22Rv1 (cell line): Measurements from ENCODE around the gene CFAP46.

Source experiments
- H3K27ac ChIP-seq: fragments of 450-650 bp; 2 replicates; pipeline ENCODE4 v1.5.1; 2017
- ZFX ChIP-seq: fragments of 450-650 bp; IDR thresholded peaks from 2 replicates; pipeline ENCODE4 v1.6.1; 2017; ENCODE audit warnings: antibody characterized with exemption, borderline replicate concordance
- TF ChIP-seq, protein P1 (sequence below): fragments of 450-650 bp; IDR thresholded peaks from 2 replicates; pipeline ENCODE4 v1.5.1; 2017; ENCODE audit warnings: mild to moderate bottlenecking

Gene CFAP46

DNA sequence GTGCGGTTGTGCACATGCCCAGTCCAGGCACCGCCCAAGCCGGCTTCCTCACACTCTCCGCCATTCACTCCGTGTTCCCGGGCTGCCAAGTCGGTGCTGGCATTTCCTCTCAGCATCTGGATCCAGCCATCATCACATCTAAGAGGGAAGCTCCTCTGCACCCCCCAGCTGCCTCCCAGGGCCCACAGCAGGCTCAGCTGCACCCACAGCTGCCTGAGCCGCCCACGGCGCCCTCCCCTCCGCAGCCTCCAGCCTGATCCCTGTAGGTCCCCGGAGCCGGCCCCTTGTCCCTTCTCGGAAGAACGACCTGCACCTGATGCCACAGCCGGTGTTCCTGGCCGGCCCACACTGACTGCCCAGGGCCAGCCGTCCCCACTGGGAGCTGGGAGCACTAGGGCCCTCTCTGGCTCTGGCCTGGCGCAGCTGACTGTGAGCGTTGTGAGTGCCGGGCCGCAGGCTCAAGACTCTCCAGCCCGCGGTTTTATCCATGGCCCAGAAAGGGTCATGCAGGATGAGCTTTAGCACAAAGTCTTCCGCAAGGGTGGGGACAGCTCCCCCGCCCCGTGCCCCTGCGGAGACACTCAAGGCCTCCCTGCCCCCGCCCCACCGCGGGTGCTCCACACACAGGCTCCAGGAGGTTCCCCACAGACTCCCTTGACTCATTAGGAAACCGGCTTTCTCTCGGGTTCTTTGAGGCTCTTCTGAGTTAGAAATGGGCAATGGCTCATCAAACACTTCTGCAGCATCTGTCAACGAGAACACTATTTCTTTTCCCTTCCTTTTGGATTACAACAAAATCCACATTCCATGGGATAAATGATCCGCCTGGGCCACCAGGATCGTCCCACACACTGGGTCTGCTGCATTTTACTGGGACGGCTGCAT, 31.2 kb downstream of the CFAP46 start:
- no peak for TF ChIP-seq ZFX
- TF ChIP-seq, protein P1, sequence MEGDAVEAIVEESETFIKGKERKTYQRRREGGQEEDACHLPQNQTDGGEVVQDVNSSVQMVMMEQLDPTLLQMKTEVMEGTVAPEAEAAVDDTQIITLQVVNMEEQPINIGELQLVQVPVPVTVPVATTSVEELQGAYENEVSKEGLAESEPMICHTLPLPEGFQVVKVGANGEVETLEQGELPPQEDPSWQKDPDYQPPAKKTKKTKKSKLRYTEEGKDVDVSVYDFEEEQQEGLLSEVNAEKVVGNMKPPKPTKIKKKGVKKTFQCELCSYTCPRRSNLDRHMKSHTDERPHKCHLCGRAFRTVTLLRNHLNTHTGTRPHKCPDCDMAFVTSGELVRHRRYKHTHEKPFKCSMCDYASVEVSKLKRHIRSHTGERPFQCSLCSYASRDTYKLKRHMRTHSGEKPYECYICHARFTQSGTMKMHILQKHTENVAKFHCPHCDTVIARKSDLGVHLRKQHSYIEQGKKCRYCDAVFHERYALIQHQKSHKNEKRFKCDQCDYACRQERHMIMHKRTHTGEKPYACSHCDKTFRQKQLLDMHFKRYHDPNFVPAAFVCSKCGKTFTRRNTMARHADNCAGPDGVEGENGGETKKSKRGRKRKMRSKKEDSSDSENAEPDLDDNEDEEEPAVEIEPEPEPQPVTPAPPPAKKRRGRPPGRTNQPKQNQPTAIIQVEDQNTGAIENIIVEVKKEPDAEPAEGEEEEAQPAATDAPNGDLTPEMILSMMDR, result no peak
- no peak overlapping the region for H3K27ac ChIP-seq

DNA sequence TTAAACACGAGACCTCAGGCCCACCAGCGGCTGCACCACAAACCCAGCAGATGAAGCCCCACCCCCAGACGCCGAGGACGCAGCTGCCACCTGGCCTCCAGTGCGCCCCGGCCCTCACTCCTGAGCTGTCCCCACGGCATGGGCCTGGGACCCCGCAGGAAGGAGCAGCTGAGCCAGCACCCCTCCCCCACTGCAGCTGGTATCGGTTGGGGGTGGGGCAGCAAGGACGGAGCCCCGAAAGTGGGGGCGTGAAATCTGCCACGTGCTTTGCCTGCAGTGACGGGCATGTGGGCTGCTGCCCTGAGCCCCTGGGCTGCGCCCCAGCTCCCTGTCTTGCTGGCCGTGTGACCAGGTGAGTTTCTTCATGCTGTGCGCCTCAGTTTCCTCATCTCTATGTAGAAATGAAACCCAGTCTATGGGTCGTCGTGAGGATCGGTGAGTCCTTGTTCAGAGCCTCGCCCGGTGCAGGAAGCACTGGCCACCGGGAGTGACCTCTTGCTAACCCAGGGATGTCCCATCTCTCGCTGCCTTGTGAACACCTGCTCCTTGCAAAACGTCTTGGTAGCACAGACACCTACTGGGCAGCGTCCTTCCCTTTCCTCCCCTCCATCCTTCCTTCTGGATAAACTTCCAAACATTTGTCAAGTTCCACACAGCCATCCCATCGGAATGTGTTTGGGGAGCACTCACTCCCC, 32.0 kb downstream of the CFAP46 start:
- TF ChIP-seq, protein P1, result no peak
- no peak for TF ChIP-seq ZFX
- H3K27ac ChIP-seq, result no peak overlapping the region

DNA sequence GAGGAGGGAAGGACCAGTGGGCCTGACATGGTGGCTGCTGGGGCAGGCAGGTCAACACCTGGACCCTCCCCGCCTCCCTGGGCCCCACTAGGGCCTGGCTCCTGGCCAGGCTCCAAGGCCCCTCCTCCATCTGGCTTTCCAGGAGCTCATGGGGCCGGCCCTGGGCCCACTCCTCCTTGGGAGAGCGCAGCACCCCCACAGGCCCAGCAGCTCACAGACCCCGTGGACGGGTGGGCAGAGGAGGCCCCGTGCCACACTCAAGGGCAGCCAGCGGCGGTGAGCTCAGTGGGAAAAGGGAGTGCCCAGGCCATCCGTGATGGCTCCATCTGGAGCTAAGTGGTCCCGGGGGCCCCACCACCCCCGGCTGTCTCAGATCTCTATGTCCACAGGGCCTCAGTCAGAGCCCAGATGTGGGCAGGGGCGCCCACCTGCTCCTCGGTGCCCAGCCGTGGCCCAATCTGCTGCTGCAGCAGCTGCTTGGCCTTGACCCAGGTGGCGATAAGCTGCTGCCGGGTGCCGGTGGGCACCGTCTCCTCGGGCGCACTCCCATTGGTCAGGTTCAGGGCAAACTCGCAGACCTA, 32.8 kb downstream of the CFAP46 start:
- TF ChIP-seq, protein P1, result no peak
- TF ChIP-seq ZFX, result no peak
- no peak overlapping the region for H3K27ac ChIP-seq

DNA sequence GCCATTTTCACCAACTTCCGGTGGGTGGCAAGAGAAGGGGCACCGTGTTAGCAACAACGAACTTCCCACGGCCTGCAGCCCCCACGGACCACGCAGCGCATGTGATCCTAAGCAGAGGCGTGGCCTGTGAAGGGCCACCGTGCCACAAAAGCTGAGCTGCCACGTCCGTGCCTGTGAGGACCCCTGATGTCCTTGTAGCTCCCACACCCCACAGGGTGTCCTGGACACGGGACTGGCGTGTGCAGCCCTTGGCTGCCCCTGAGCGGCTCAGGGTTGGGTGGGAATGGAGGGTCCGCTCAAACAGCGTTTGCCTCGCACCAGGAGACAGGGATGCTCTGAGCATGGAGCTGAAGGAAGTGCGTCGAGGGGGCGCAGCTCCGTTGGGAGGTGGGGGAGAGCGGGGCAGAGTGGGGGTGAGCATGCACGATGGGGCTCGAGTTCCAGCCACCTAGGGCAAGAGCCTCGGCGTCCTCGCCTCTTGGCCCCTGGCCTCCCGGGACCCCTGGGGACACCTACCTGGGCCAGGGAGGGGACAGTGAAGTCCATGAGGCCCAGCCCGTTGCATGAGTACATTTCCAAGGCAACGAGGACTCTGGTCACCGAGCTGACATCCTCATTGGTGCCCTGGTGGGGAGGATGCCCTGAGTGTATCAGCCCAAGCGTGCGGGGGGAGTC, 33.6 kb downstream of the CFAP46 start:
- TF ChIP-seq, protein P1, result no peak
- TF ChIP-seq ZFX, result no peak
- no peak overlapping the region for H3K27ac ChIP-seq

DNA sequence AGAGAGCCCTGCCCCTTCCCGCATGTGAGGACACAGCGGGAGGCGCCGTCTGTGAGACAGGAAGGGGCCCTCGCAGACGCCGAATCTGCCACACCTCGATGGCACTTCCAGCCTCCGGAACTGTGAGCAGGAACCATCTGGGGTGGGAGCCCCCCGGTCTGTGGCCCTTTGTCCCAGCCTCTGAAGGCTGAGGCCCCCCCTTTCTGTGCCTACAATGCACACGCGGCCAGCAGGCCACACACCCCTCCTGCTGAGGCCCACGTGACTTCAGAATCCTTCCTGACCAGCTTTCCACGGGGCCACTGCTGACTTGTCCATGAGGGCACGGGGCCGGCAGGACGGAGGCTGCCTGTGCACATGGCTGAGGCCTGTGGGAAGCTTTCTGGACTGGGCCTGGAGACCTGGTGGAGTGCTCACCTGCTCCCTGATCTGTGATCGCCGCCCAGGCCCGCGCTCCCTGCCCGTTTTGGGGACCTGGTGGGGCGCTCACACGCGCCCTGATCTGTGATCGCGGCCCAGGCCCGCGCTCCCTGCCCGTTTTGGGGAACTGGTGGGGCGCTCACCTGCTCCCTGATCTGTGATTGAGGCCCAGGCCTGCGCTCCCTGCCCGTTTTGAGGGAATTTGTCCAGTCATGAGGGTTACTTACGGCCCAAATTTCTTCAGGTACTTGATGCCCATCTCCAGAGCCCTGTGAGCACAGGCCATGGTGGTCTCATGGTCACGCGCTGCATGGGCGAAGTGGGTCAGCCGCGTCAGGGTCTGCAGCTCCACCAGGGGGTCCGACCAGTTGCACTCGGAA, 34.3 kb downstream of the CFAP46 start:
- TF ChIP-seq ZFX, result no peak
- TF ChIP-seq, protein P1, result no peak
- H3K27ac ChIP-seq, result no peak overlapping the region

DNA sequence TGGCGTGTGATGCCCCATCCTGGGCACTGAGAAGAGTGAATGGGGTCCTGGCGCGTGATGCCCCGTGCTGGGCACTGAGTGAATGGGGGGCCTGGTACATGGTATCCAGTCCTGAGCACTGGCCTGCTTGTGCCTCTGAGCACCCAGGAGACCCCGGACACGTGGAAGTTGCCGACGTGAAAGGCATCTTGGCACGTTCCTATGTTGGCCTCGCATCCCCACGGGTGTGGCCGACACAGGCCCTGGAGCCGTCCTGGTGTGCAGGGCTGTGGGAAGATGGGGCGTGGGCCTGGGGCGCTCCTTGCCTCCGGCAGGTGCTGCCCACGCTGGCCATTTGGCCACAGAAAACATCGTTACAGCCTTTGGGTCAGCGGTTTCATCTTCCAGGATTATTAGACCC, 35.5 kb downstream of the CFAP46 start:
- TF ChIP-seq, protein P1, result no peak
- no peak for TF ChIP-seq ZFX
- H3K27ac ChIP-seq, result no peak overlapping the region
